ENCODE data around the gene PRELP.
A peak's percentile ranks its signal among the peaks of the same experiment; 100 is the strongest.

The PRELP gene

GRCh38 chr1:203475012-203475981, at the start of gene PRELP:
Gene PRELP, plus strand, starts transcription at chr1:203475806. Its CDS starts 7,379 bp downstream, at chr1:203483185.
- TF ChIP-seq GATA2 (IDR thresholded peaks at IDR 0.05; ENCODE audit: low read depth, low read length): no peak
- no peak for TF ChIP-seq GATA3 (IDR thresholded peaks at IDR 0.05; ENCODE audit: low read depth, low read length)

GRCh38 chr1:203426366-203426765, 49.2 kb upstream of the PRELP start:
- TF ChIP-seq GATA3 (IDR thresholded peaks at IDR 0.05; ENCODE audit: low read depth, low read length) (no peak), GATA2 (IDR thresholded peaks at IDR 0.05; ENCODE audit: low read depth, low read length) (no peak)

GRCh38 chr1:203426870-203427269, 48.7 kb upstream of the PRELP start:
- TF ChIP-seq GATA3 (IDR thresholded peaks at IDR 0.05; ENCODE audit: low read depth, low read length): no peak
- TF ChIP-seq GATA2 (IDR thresholded peaks at IDR 0.05; ENCODE audit: low read depth, low read length): no peak

GRCh38 chr1:203427451-203427850, 48.2 kb upstream of the PRELP start:
- TF ChIP-seq GATA2 (IDR thresholded peaks at IDR 0.05; ENCODE audit: low read depth, low read length) (no peak), GATA3 (IDR thresholded peaks at IDR 0.05; ENCODE audit: low read depth, low read length) (no peak)

GRCh38 chr1:203428981-203429599, 46.5 kb upstream of the PRELP start:
- TF ChIP-seq GATA3 (IDR thresholded peaks at IDR 0.05; ENCODE audit: low read depth, low read length) (no peak), GATA2 (IDR thresholded peaks at IDR 0.05; ENCODE audit: low read depth, low read length) (no peak)

GRCh38 chr1:203435615-203436014, 40.0 kb upstream of the PRELP start:
- TF ChIP-seq GATA2 (IDR thresholded peaks at IDR 0.05; ENCODE audit: low read depth, low read length): no peak
- no peak for TF ChIP-seq GATA3 (IDR thresholded peaks at IDR 0.05; ENCODE audit: low read depth, low read length)

- peak; percentile 97 for TF ChIP-seq GATA2 (IDR thresholded peaks at IDR 0.05; ENCODE audit: low read depth, low read length)
- TF ChIP-seq GATA3 (IDR thresholded peaks at IDR 0.05; ENCODE audit: low read depth, low read length): peak; percentile 70
Measured at GRCh38 chr1:203437696-203438315, 37.8 kb upstream of the PRELP start.

- no peak for TF ChIP-seq GATA3 (IDR thresholded peaks at IDR 0.05; ENCODE audit: low read depth, low read length)
Measured at GRCh38 chr1:203439131-203439730, 36.4 kb upstream of the PRELP start.

- TF ChIP-seq GATA2 (IDR thresholded peaks at IDR 0.05; ENCODE audit: low read depth, low read length) (no peak), GATA3 (IDR thresholded peaks at IDR 0.05; ENCODE audit: low read depth, low read length) (no peak)
Measured at GRCh38 chr1:203440771-203441170, 34.8 kb upstream of the PRELP start.

- TF ChIP-seq GATA2 (IDR thresholded peaks at IDR 0.05; ENCODE audit: low read depth, low read length) (no peak), GATA3 (IDR thresholded peaks at IDR 0.05; ENCODE audit: low read depth, low read length) (no peak)
Measured at GRCh38 chr1:203441766-203442165, 33.8 kb upstream of the PRELP start.

- TF ChIP-seq GATA2 (IDR thresholded peaks at IDR 0.05; ENCODE audit: low read depth, low read length) (no peak), GATA3 (IDR thresholded peaks at IDR 0.05; ENCODE audit: low read depth, low read length) (no peak)
Measured at GRCh38 chr1:203442821-203443220, 32.8 kb upstream of the PRELP start.

GRCh38 chr1:203443296-203443695, 32.3 kb upstream of the PRELP start:
- TF ChIP-seq GATA2 (IDR thresholded peaks at IDR 0.05; ENCODE audit: low read depth, low read length) (no peak), GATA3 (IDR thresholded peaks at IDR 0.05; ENCODE audit: low read depth, low read length) (no peak)

- no peak for TF ChIP-seq GATA2 (IDR thresholded peaks at IDR 0.05; ENCODE audit: low read depth, low read length)
- no peak for TF ChIP-seq GATA3 (IDR thresholded peaks at IDR 0.05; ENCODE audit: low read depth, low read length)
Measured at GRCh38 chr1:203444171-203444576, 31.4 kb upstream of the PRELP start.

- no peak for TF ChIP-seq GATA2 (IDR thresholded peaks at IDR 0.05; ENCODE audit: low read depth, low read length)
- no peak for TF ChIP-seq GATA3 (IDR thresholded peaks at IDR 0.05; ENCODE audit: low read depth, low read length)
Measured at GRCh38 chr1:203447151-203447550, 28.5 kb upstream of the PRELP start.

Measured in SH-SY5Y (cell line).